Neural progenitor cell (in vitro differentiated cells): Measurements from ENCODE around the gene MYL9. TPM values are rescaled to one million over a fixed set of nuclear protein-coding genes. Genes with fewer than 3 reads are reported as not detected.

Experiments
- DNase-seq: peaks from one replicate; pipeline ENCODE4 v3.0.0-alpha.2; 2016; ENCODE audit warnings: low spot score
- H2AFZ ChIP-seq: fragments of 200-600 bp; sonication (generic); replicated peaks from 2 replicates; pipeline ENCODE4 v1.6.1; 2016; ENCODE audit warnings: antibody characterized with exemption
- H3F3A ChIP-seq: fragments of 200-600 bp; sonication (generic); 2 replicates; pipeline ENCODE4 v1.6.1; 2016; ENCODE audit warnings: antibody characterized with exemption, low read depth
- H3K27ac ChIP-seq: fragments of 200-600 bp; sonication (generic); 2 replicates; pipeline ENCODE4 v1.5.1; 2016; ENCODE audit warnings: mild to moderate bottlenecking
- H3K27me3 ChIP-seq: fragments of 200-600 bp; sonication (generic); 2 replicates; pipeline ENCODE4 v1.6.1; 2016; ENCODE audit warnings: mild to moderate bottlenecking, moderate library complexity
- H3K36me3 ChIP-seq: fragments of 200-600 bp; sonication (generic); 2 replicates; pipeline ENCODE4 v1.5.1; 2016
- H3K4me1 ChIP-seq: fragments of 200-600 bp; sonication (generic); 2 replicates; pipeline ENCODE4 v1.6.1; 2016; ENCODE audit warnings: mixed run types
- H3K4me2 ChIP-seq: fragments of 200-600 bp; sonication (generic); 2 replicates; pipeline ENCODE4 v1.6.1; 2016
- H3K4me3 ChIP-seq: fragments of 200-600 bp; sonication (generic); 2 replicates; pipeline ENCODE4 v1.5.1; 2016
- H3K79me2 ChIP-seq: fragments of 200-600 bp; sonication (generic); 2 replicates; pipeline ENCODE4 v1.6.1; 2016; ENCODE audit warnings: low read depth
- H3K9ac ChIP-seq: fragments of 200-600 bp; sonication (generic); 2 replicates; pipeline ENCODE4 v1.6.1; 2016
- H3K9me3 ChIP-seq: fragments of 200-600 bp; sonication (generic); 2 replicates; pipeline ENCODE4 v1.5.1; 2016; ENCODE audit warnings: low read depth
- H4K20me1 ChIP-seq: fragments of 200-600 bp; sonication (generic); 2 replicates; pipeline ENCODE4 v1.6.1; 2016; ENCODE audit warnings: low read depth
- H3K27ac Mint-ChIP-seq: 3 replicates; pipeline ENCODE4 v1.8.0; 2021; ENCODE audit warnings: mixed read lengths
- H3K27me3 Mint-ChIP-seq: 2 replicates; pipeline ENCODE4 v1.8.0; 2022; ENCODE audit warnings: low read depth, mild to moderate bottlenecking, inconsistent platforms, moderate library complexity, mixed read lengths; ENCODE audit not compliant: insufficient read depth
- H3K36me3 Mint-ChIP-seq: 3 replicates; pipeline ENCODE4 v1.8.0; 2021; ENCODE audit warnings: mixed read lengths
- H3K4me1 Mint-ChIP-seq: 3 replicates; pipeline ENCODE4 v1.8.0; 2021; ENCODE audit warnings: mixed read lengths
- H3K4me3 Mint-ChIP-seq: 3 replicates; pipeline ENCODE4 v1.8.0; 2021; ENCODE audit warnings: mild to moderate bottlenecking, moderate library complexity, mixed read lengths
- H3K9me3 Mint-ChIP-seq: 3 replicates; pipeline ENCODE4 v1.8.0; 2020; ENCODE audit warnings: mixed read lengths
- EZH2 ChIP-seq: fragments of 200-600 bp; sonication (generic); IDR thresholded peaks from 2 replicates; pipeline ENCODE4 v1.6.1; 2017; ENCODE audit warnings: antibody characterized with exemption, mild to moderate bottlenecking, moderate library complexity
- EZH2phosphoT487 ChIP-seq: fragments of 200-600 bp; sonication (generic); IDR thresholded peaks from 2 replicates; pipeline ENCODE4 v1.6.1; 2017; ENCODE audit warnings: antibody characterized with exemption
- total RNA-seq: library from RNA; depleted of rRNA; stranded (reverse); fragments of >200 nt; gene quantifications from 2 replicates; pipeline ENCODE4 v1.2.3, GENCODE V29; 2015; ENCODE audit warnings: low replicate concordance
- TF ChIP-seq, protein P1 (sequence below): fragments of 200-600 bp; sonication (generic); IDR thresholded peaks from 2 replicates; pipeline ENCODE4 v1.5.1; 2017; ENCODE audit warnings: antibody characterized with exemption, mild to moderate bottlenecking

MYL9 gene
- total RNA-seq, 1 donor from 2014 or later, result 12.4 TPM

DNA sequence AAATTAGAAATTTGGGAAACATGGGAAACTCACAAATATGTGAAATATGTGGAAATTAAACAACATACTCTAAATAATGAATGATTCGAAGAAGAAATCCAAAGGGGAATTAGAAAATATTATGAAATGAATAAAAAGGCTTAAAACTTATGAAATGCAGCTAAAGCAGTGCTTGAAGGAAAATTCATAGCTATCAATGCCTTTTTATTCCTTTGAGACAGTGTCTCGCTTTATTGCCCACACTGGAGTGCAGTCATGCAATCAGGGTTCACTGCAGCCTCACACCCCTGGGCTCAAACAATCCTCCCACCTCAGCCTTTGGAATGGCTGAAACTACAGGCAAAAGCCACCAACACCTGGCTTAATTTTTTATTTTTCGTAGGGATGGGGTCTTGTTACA is 24.2 kb downstream of the MYL9 start:
- Mint-ChIP-seq H3K4me1 (peaks cover 16% of the 10 kb centered on the region), H3K27me3 (peaks cover 2% of the 10 kb centered on the region), H3K36me3 (peaks cover 2% of the 10 kb centered on the region), H3K4me3 (no peak overlapping the region), H3K27ac (no peak overlapping the region), H3K9me3 (peaks cover 9% of the 10 kb centered on the region)
- Histone ChIP-seq H3K27ac (no peak overlapping the region), H3F3A (peaks cover 11% of the 10 kb centered on the region), H3K4me2 (no peak overlapping the region), H3K4me3 (no peak overlapping the region), H4K20me1 (no peaks in the 10 kb centered on the region), H3K27me3 (no peaks in the 10 kb centered on the region), H3K79me2 (no peaks in the 10 kb centered on the region), H2AFZ (no peak overlapping the region), H3K9ac (no peak overlapping the region), H3K36me3 (no peaks in the 10 kb centered on the region), H3K4me1 (peaks cover 13% of the 10 kb centered on the region), H3K9me3 (no peaks in the 10 kb centered on the region)
- TF ChIP-seq EZH2 (no peak), EZH2phosphoT487 (no peak)
- TF ChIP-seq, protein P1, sequence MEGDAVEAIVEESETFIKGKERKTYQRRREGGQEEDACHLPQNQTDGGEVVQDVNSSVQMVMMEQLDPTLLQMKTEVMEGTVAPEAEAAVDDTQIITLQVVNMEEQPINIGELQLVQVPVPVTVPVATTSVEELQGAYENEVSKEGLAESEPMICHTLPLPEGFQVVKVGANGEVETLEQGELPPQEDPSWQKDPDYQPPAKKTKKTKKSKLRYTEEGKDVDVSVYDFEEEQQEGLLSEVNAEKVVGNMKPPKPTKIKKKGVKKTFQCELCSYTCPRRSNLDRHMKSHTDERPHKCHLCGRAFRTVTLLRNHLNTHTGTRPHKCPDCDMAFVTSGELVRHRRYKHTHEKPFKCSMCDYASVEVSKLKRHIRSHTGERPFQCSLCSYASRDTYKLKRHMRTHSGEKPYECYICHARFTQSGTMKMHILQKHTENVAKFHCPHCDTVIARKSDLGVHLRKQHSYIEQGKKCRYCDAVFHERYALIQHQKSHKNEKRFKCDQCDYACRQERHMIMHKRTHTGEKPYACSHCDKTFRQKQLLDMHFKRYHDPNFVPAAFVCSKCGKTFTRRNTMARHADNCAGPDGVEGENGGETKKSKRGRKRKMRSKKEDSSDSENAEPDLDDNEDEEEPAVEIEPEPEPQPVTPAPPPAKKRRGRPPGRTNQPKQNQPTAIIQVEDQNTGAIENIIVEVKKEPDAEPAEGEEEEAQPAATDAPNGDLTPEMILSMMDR, result no peak
- no peak for DNase-seq

DNA sequence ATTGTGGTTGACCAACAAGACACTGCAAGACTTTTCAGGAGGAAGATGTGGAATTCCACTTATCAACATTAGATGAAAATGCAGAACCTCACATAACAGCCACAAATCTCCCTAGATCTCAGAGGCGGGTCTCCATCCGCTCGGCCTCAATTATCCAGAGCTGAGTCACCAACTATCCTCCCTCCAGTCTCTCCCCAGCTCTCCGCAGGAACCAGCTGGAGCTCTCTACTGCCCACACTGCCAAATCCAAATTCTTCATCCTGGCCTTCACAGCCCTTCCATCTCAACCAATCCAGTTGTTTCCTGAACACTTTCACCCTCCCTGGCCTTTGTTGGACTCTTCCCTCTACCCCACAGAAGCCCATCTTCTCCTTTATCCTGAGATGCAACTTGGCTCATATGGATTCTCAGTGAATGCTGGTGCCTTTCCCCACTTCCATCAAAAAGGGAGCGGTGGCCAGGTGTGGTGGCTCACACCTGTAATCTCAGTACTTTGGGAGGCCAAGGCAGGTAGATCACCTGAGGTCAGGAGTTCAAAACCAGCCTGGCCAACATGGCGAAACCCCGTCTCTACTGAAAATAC is 28.6 kb downstream of the MYL9 start:
- Histone ChIP-seq H3F3A (peaks cover 21% of the 10 kb centered on the region), H3K4me3 (no peak overlapping the region), H3K27me3 (no peaks in the 10 kb centered on the region), H3K9me3 (no peaks in the 10 kb centered on the region), H3K36me3 (no peaks in the 10 kb centered on the region), H3K4me2 (no peak overlapping the region), H3K79me2 (peaks cover 13% of the 10 kb centered on the region), H3K4me1 (peaks cover 18% of the 10 kb centered on the region), H4K20me1 (no peaks in the 10 kb centered on the region), H3K9ac (no peak overlapping the region), H3K27ac (no peak overlapping the region), H2AFZ (no peak overlapping the region)
- DNase-seq, result no peak
- TF ChIP-seq EZH2 (no peak), EZH2phosphoT487 (no peak)
- TF ChIP-seq, protein P1, result no peak
- H3K4me1 Mint-ChIP-seq, result peaks cover 31% of the 10 kb centered on the region
- H3K36me3 Mint-ChIP-seq, result peaks cover 2% of the 10 kb centered on the region
- H3K9me3 Mint-ChIP-seq, result peaks cover 5% of the 10 kb centered on the region
- peaks cover 3% of the 10 kb centered on the region for H3K27me3 Mint-ChIP-seq
- no peak overlapping the region for H3K27ac Mint-ChIP-seq
- peak overlapping the region; percentile 56 for H3K4me3 Mint-ChIP-seq

DNA sequence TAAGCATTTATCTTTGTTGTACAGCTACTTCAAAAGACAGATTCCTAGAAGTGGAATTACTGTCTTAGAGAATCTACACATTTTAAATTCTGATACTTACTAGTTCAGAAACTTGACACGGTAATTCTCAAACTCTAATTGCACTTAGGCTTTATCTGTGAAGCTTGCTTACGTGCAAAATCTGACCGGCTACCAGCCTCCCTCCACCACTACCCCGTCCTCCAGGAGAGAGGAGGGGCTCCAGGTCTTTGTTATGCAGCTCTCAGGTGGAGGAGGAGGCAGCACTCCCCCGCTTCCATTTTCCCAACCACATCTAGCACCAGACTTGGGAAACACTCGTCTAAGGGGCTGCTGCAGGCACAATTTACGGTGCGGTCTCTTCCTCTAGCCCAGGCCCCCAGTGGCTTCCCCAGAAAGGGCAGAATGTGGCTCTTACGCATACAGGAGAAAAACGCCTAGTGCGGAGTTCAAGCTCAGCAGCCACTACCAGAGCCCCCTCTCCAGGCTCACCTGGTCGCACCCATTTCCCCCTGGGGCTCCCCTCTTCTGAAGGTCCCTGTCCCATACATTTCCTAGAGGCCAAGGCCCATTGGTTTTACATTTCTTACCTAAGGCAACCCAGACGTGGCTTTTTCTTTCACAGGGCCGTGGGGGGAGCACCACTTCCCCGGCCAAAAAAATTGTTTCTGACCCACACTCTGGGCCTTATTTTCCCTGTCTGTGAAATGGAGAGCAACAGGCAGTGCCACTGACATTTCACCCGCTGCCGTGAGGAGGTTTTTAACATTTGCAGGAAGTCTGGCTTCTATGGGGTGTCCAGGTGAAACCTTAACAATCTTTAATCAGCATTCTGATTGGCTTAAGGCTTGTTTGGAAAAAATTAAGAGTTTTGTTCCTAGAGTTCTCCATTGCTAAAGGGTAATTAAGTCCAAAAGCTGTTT is 30.5 kb downstream of the MYL9 start:
- Mint-ChIP-seq H3K27ac (peak overlapping the region; percentile 88), H3K4me1 (peaks cover 40% of the 10 kb centered on the region)
- H3K4me3 ChIP-seq, result peak overlapping the region; percentile 79

More for the DNA sequence above, 30.5 kb downstream of the MYL9 start:
- H3K27me3 ChIP-seq, result no peaks in the 10 kb centered on the region
- no peaks in the 10 kb centered on the region for H3K9me3 ChIP-seq
- peak overlapping the region; percentile 76 for H3K4me2 ChIP-seq
- H2AFZ ChIP-seq, result peak overlapping the region; percentile 55
- H4K20me1 ChIP-seq, result peaks cover 18% of the 10 kb centered on the region
- TF ChIP-seq EZH2 (no peak), EZH2phosphoT487 (no peak)
- TF ChIP-seq, protein P1, result peak; percentile 19
- Mint-ChIP-seq H3K27me3 (peaks cover 9% of the 10 kb centered on the region), H3K4me3 (peak overlapping the region; percentile 86), H3K36me3 (no peaks in the 10 kb centered on the region), H3K9me3 (no peaks in the 10 kb centered on the region)
- no peak overlapping the region for H3K27ac ChIP-seq
- no peaks in the 10 kb centered on the region for H3K36me3 ChIP-seq
- peaks cover 23% of the 10 kb centered on the region for H3K4me1 ChIP-seq
- H3K79me2 ChIP-seq, result peaks cover 32% of the 10 kb centered on the region
- peak; percentile 72 for DNase-seq
- H3F3A ChIP-seq, result peaks cover 28% of the 10 kb centered on the region
- H3K9ac ChIP-seq, result no peak overlapping the region
